Measurements from ENCODE around the gene ZNF506.
"Not testable (repeated sequence)": the region's sequence is repeated elsewhere in the genome, so short reads cannot be mapped to it uniquely, and the experiment has no call there.

ZNF506 gene

GRCh38 chr19:19745496-19746285 lies 75.9 kb downstream of the ZNF506 start:
- no peak for DNase-seq (ENCODE audit: low read depth)

GRCh38 chr19:19744641-19745040 lies 76.9 kb downstream of the ZNF506 start:
- DNase-seq (ENCODE audit: low read depth) = no peak

GRCh38 chr19:19743921-19744320 lies 77.6 kb downstream of the ZNF506 start:
- not testable (repeated sequence) for DNase-seq (ENCODE audit: low read depth)

GRCh38 chr19:19743176-19743575 lies 78.4 kb downstream of the ZNF506 start:
- DNase-seq (ENCODE audit: low read depth) = no peak

GRCh38 chr19:19742773-19743172 lies 78.8 kb downstream of the ZNF506 start:
- DNase-seq (ENCODE audit: low read depth) = no peak

All from activated T-helper 1 cell treated with Interleukin-2 at 50 U/mL for 16 hours (primary cell).